Testis (tissue), 2 donors: ENCODE measurements around the gene ACOX3.

ENCODE experiments used
- POLR2A ChIP-seq: fragments of 450-650 bp; IDR thresholded peaks from one replicate; pipeline ENCODE4 v1.6.1; 2017; ENCODE audit warnings: antibody characterized with exemption, mild to moderate bottlenecking, moderate library complexity
- TF ChIP-seq, protein P1 (sequence below), 3 experiments: fragments of 450-650 bp in 2 of 3; fragments of 200-600 bp in 1 of 3; sonication (generic) in 1 of 3; IDR thresholded peaks; one replicate each; pipeline ENCODE4 v1.5.1; 2016 to 2019; ENCODE audit warnings: antibody characterized with exemption in 3 of 3, mild to moderate bottlenecking in 2 of 3, moderate library complexity in 1 of 3

DNA sequence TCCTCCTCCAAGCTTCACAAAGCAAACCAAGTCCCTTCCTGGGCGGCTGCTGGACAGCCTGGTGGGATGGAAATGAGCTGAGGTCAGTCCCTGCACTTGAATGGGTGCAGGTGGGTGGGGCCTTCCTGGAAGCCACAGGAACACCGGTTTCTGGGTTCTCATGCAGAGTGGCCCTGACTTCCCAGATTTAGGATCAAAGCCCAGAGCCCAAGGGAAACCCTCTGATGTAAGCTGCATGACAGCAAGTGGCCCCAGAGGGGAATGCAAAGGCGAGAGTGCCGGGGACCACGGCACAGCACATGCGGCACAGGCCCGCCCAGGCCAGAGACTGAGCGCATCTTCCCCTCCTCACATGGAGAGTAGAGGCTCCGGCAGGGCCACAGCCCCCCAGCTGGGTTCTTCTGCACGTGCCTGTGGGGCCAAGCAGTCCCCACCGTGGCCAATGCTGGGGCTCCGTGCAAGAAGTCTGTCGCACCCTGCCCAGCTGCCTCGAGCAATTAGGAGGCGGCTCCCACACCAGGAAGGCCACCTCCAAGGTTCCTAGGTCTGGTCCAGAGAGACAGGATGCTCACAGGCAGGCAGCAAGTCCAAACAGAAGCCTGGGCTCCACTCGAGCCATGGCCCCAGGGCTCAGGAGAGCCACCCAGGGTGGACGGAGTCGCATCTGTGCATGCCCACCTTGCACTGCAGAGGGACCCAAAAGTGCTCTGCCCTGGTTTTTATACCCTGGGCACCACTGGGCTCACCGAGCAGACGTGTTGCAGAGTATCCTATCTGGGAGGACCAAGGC is 88.0 kb downstream of the ACOX3 start:
- TF ChIP-seq, protein P1, sequence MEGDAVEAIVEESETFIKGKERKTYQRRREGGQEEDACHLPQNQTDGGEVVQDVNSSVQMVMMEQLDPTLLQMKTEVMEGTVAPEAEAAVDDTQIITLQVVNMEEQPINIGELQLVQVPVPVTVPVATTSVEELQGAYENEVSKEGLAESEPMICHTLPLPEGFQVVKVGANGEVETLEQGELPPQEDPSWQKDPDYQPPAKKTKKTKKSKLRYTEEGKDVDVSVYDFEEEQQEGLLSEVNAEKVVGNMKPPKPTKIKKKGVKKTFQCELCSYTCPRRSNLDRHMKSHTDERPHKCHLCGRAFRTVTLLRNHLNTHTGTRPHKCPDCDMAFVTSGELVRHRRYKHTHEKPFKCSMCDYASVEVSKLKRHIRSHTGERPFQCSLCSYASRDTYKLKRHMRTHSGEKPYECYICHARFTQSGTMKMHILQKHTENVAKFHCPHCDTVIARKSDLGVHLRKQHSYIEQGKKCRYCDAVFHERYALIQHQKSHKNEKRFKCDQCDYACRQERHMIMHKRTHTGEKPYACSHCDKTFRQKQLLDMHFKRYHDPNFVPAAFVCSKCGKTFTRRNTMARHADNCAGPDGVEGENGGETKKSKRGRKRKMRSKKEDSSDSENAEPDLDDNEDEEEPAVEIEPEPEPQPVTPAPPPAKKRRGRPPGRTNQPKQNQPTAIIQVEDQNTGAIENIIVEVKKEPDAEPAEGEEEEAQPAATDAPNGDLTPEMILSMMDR (IDR thresholded peaks at IDR 0.05): no peak
- no peak for TF ChIP-seq POLR2A
